Measurements from ENCODE around the gene SUSD2.

- TF ChIP-seq TBP (IDR thresholded peaks at IDR 0.05; ENCODE audit: low read depth, low read length) (no peak), POLR2A (IDR thresholded peaks at IDR 0.05; ENCODE audit: control extremely low read depth in 1 of 2, low read depth in 2 of 2, low read length in 2 of 2) (no peak), JUN (IDR thresholded peaks at IDR 0.05; ENCODE audit: low read depth, low read length) (no peak), RAD21 (IDR thresholded peaks at IDR 0.05 in 1 of 2, conservative IDR thresholded peaks at IDR 0.05 in 1 of 2; ENCODE audit: low read depth in 2 of 2, low read length in 2 of 2) (no peak), RBBP5 (IDR thresholded peaks at IDR 0.05; ENCODE audit: borderline replicate concordance, low read depth, low read length) (no peak), NRF1 (IDR thresholded peaks at IDR 0.05; ENCODE audit: low read depth, low read length) (no peak)
Measured at GRCh38 chr22:24185001-24185500, 3.8 kb downstream of the SUSD2 start.
